Measurements from ENCODE around the gene NDUFS2. TPM values are rescaled to one million over a fixed set of nuclear protein-coding genes. Genes with fewer than 3 reads are reported as not detected.

NDUFS2 gene
- total RNA-seq, 2 experiments from 2014 or later = 85.9 to 97.1 TPM

GRCh38 chr1:161258439-161259344, 56.5 kb downstream of the NDUFS2 start, which contains the start of gene PCP4L1:
PCP4L1 (plus strand) TSS chr1:161258745; CDS start chr1:161258975, 230 bp downstream.
- H3K9me3 Mint-ChIP-seq = peaks cover 13% of the 10 kb centered on the region
- peak; percentile 58 for DNase-seq
- intact Hi-C loops (cut with micrococcal nuclease) = no loop called here
- peak; percentile 97 for ATAC-seq
- H3K4me3 Mint-ChIP-seq = peak within 1 kb of the TSS; percentile 34
- POLR2A ChIA-PET = interaction anchor here (0.8 to 1.7 kb wide), 3 partner anchors 10 to 96 kb away, joined by 3 to 5 read pairs (median 4); no protein-coding TSS in a partner anchor
- TF ChIP-seq CTCF (IDR thresholded peaks at IDR 0.05) = no peak
- peaks cover 48% of the 10 kb centered on the region for H3K27me3 Mint-ChIP-seq
- CTCF ChIA-PET = interaction anchor here (0.5 to 2.0 kb wide), 8 partner anchors 10 to 124 kb away, joined by 3 to 10 read pairs (median 5); no protein-coding TSS in a partner anchor
- H3K4me1 Mint-ChIP-seq (ENCODE audit: low read depth) = peaks cover 8% of the 10 kb centered on the region
- no peak within 1 kb of the TSS for H3K27ac Mint-ChIP-seq
- H3K36me3 Mint-ChIP-seq (ENCODE audit: low read depth) = peaks cover 14% of the 10 kb centered on the region

GRCh38 chr1:161259345-161259702, 57.2 kb downstream of the NDUFS2 start:
- no peak for TF ChIP-seq CTCF (IDR thresholded peaks at IDR 0.05)
- Mint-ChIP-seq H3K27ac (no peak overlapping the region), H3K4me3 (peak overlapping the region; percentile 34), H3K27me3 (peaks cover 48% of the 10 kb centered on the region), H3K4me1 (ENCODE audit: low read depth) (peaks cover 8% of the 10 kb centered on the region), H3K36me3 (ENCODE audit: low read depth) (peaks cover 14% of the 10 kb centered on the region), H3K9me3 (peaks cover 13% of the 10 kb centered on the region)
- POLR2A ChIA-PET = interaction anchor here (0.8 to 1.2 kb wide), 2 partner anchors 10 to 97 kb away, joined by 3 to 4 read pairs; no protein-coding TSS in a partner anchor
- no peak for ATAC-seq
- CTCF ChIA-PET = interaction anchor here (0.5 to 2.0 kb wide), 7 partner anchors 10 to 124 kb away, joined by 3 to 10 read pairs (median 3); no protein-coding TSS in a partner anchor
- DNase-seq = no peak
- intact Hi-C loops (cut with micrococcal nuclease) = no loop called here

GRCh38 chr1:161259765-161260164, 57.6 kb downstream of the NDUFS2 start:
- ATAC-seq = no peak
- Mint-ChIP-seq H3K36me3 (ENCODE audit: low read depth) (peaks cover 14% of the 10 kb centered on the region), H3K4me3 (no peak overlapping the region), H3K27me3 (peaks cover 49% of the 10 kb centered on the region), H3K9me3 (peaks cover 13% of the 10 kb centered on the region), H3K4me1 (ENCODE audit: low read depth) (peaks cover 8% of the 10 kb centered on the region), H3K27ac (no peak overlapping the region)
- POLR2A ChIA-PET = interaction anchor here (1.1 kb wide), 1 partner anchor 23 kb away, joined by 4 read pairs; no protein-coding TSS in a partner anchor
- intact Hi-C loops (cut with micrococcal nuclease) = no loop called here
- CTCF ChIA-PET = interaction anchor here (1.1 to 1.6 kb wide), 4 partner anchors 32 to 123 kb away, joined by 3 to 6 read pairs (median 4); no protein-coding TSS in a partner anchor
- no peak for TF ChIP-seq CTCF (IDR thresholded peaks at IDR 0.05)
- DNase-seq = no peak

- peaks cover 50% of the 10 kb centered on the region for H3K27me3 Mint-ChIP-seq
- TF ChIP-seq CTCF (IDR thresholded peaks at IDR 0.05) = no peak
- H3K27ac Mint-ChIP-seq = no peak overlapping the region
- POLR2A ChIA-PET = interaction anchor here (1.1 kb wide), 2 partner anchors 24 to 35 kb away, joined by 3 to 4 read pairs; partner anchors contain the start of gene TOMM40L
- intact Hi-C loops (cut with micrococcal nuclease) = no loop called here
- no peak overlapping the region for H3K4me3 Mint-ChIP-seq
- ATAC-seq = no peak
- CTCF ChIA-PET = interaction anchor here (1.1 to 1.6 kb wide), 5 partner anchors 31 to 122 kb away, joined by 3 to 6 read pairs (median 3); no protein-coding TSS in a partner anchor
- peaks cover 8% of the 10 kb centered on the region for H3K4me1 Mint-ChIP-seq (ENCODE audit: low read depth)
- H3K9me3 Mint-ChIP-seq = peaks cover 13% of the 10 kb centered on the region
- no peak for DNase-seq
- H3K36me3 Mint-ChIP-seq (ENCODE audit: low read depth) = peaks cover 14% of the 10 kb centered on the region
Measured at GRCh38 chr1:161260376-161261260, 58.5 kb downstream of the NDUFS2 start.

All from activated CD8-positive, alpha-beta T cell treated with anti-CD3 and anti-CD28 coated beads for 36 hours (primary cell).